Measurements from ENCODE around the gene YPEL1.

DNA sequence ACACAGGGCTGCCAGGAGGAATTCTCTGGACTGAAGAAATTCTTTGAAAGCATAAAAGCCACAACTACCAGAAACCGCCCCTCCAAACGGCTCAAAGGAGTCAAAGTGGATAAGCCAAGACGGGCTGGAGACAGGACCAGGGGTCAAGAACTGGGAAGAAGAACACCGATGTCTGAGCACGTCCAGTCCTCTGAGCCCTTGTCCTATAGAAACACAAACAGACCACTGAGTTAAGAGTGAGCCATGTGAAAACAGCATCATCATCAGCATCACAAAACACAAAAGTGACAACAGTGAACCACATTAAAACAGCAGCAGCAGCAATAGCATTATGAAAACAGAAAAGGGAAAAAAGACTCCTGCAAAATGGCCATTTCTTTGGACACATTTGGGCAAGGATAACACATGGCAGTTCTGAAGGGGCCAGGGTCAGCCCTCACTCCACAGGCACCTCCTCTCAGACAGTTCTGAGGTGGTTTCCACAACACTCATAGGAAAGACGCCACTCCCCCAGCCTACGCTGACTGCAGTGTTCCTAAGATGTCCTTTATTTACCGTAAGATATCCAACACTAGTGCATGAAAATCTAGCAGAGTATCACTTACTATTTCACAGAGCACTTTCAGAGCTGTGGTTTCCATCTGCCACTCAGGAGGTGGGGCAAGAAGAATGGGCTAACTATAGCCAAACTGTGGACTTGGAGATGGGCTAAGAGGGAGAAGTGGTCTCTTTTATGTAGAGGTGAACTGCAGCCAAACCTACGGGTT is 28.6 kb upstream of the YPEL1 start:
- TF ChIP-seq, protein P1, sequence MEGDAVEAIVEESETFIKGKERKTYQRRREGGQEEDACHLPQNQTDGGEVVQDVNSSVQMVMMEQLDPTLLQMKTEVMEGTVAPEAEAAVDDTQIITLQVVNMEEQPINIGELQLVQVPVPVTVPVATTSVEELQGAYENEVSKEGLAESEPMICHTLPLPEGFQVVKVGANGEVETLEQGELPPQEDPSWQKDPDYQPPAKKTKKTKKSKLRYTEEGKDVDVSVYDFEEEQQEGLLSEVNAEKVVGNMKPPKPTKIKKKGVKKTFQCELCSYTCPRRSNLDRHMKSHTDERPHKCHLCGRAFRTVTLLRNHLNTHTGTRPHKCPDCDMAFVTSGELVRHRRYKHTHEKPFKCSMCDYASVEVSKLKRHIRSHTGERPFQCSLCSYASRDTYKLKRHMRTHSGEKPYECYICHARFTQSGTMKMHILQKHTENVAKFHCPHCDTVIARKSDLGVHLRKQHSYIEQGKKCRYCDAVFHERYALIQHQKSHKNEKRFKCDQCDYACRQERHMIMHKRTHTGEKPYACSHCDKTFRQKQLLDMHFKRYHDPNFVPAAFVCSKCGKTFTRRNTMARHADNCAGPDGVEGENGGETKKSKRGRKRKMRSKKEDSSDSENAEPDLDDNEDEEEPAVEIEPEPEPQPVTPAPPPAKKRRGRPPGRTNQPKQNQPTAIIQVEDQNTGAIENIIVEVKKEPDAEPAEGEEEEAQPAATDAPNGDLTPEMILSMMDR (IDR thresholded peaks at IDR 0.05), result no peak
- no peak for TF ChIP-seq EP300 (IDR thresholded peaks at IDR 0.05)
- TF ChIP-seq POLR2A (IDR thresholded peaks at IDR 0.05), result no peak
